DOHH2 (cell line): ENCODE data around the gene TTC22.

ENCODE experiments used
- EZH2phosphoT487 ChIP-seq: fragments of 200-600 bp; sonication (generic); IDR thresholded peaks from 2 replicates; pipeline ENCODE4 v1.6.1; 2017; ENCODE audit warnings: borderline replicate concordance, mild to moderate bottlenecking, antibody characterized with exemption, low read length, moderate library complexity, mixed read lengths
- TF ChIP-seq, protein P1 (sequence below): fragments of 200-600 bp; sonication (generic); IDR thresholded peaks from one replicate; pipeline ENCODE4 v1.5.1; 2014; ENCODE audit warnings: antibody characterized with exemption, mild to moderate bottlenecking, low read depth, low read length; ENCODE audit not compliant: poor library complexity, severe bottlenecking

DNA sequence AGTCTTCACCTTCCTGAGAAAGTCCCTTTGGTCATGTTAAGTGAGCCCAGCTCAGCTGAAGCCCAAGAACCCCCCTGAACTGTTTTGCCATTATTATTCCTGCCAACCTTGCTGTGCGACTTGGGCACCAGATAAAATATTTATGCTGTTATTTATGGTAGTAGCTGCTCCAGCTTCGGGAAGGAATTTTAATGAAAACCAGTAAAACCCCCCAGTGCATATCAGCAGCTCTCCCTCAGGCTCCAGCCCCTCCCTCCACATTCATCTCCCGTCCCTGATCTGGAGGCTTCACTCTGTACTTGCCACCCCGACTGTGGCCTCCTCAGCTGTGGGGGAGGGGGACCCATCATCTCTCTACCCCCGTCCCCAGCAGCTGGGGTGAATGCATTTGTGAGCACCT lies 12.7 kb downstream of the TTC22 start:
- TF ChIP-seq, protein P1, sequence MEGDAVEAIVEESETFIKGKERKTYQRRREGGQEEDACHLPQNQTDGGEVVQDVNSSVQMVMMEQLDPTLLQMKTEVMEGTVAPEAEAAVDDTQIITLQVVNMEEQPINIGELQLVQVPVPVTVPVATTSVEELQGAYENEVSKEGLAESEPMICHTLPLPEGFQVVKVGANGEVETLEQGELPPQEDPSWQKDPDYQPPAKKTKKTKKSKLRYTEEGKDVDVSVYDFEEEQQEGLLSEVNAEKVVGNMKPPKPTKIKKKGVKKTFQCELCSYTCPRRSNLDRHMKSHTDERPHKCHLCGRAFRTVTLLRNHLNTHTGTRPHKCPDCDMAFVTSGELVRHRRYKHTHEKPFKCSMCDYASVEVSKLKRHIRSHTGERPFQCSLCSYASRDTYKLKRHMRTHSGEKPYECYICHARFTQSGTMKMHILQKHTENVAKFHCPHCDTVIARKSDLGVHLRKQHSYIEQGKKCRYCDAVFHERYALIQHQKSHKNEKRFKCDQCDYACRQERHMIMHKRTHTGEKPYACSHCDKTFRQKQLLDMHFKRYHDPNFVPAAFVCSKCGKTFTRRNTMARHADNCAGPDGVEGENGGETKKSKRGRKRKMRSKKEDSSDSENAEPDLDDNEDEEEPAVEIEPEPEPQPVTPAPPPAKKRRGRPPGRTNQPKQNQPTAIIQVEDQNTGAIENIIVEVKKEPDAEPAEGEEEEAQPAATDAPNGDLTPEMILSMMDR = no peak
- no peak for TF ChIP-seq EZH2phosphoT487
